Measurements from ENCODE around the gene INKA2.

DNA sequence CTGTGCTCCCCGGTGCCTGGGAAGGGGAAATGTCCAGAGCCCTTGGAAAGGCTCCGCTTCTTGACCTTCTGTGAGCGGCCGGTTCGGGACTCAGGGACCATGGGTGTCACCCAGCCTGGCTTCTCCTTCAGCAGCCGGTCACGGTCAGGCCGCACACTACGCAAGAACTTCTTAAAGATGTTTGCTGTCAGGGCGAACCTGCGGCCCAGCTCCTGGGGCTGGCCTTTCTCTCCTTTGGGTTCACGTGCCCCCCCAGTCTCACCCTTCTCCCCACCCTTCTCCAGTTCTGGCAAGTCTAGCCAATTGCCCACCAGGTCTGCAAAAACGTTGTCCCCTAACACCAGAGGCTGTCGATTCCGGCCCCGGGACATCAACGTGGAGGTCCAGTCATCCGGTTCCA is 12.1 kb downstream of the INKA2 start:
- TF ChIP-seq, protein P1, sequence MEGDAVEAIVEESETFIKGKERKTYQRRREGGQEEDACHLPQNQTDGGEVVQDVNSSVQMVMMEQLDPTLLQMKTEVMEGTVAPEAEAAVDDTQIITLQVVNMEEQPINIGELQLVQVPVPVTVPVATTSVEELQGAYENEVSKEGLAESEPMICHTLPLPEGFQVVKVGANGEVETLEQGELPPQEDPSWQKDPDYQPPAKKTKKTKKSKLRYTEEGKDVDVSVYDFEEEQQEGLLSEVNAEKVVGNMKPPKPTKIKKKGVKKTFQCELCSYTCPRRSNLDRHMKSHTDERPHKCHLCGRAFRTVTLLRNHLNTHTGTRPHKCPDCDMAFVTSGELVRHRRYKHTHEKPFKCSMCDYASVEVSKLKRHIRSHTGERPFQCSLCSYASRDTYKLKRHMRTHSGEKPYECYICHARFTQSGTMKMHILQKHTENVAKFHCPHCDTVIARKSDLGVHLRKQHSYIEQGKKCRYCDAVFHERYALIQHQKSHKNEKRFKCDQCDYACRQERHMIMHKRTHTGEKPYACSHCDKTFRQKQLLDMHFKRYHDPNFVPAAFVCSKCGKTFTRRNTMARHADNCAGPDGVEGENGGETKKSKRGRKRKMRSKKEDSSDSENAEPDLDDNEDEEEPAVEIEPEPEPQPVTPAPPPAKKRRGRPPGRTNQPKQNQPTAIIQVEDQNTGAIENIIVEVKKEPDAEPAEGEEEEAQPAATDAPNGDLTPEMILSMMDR (IDR thresholded peaks at IDR 0.05), result no peak
- TF ChIP-seq, protein P2, sequence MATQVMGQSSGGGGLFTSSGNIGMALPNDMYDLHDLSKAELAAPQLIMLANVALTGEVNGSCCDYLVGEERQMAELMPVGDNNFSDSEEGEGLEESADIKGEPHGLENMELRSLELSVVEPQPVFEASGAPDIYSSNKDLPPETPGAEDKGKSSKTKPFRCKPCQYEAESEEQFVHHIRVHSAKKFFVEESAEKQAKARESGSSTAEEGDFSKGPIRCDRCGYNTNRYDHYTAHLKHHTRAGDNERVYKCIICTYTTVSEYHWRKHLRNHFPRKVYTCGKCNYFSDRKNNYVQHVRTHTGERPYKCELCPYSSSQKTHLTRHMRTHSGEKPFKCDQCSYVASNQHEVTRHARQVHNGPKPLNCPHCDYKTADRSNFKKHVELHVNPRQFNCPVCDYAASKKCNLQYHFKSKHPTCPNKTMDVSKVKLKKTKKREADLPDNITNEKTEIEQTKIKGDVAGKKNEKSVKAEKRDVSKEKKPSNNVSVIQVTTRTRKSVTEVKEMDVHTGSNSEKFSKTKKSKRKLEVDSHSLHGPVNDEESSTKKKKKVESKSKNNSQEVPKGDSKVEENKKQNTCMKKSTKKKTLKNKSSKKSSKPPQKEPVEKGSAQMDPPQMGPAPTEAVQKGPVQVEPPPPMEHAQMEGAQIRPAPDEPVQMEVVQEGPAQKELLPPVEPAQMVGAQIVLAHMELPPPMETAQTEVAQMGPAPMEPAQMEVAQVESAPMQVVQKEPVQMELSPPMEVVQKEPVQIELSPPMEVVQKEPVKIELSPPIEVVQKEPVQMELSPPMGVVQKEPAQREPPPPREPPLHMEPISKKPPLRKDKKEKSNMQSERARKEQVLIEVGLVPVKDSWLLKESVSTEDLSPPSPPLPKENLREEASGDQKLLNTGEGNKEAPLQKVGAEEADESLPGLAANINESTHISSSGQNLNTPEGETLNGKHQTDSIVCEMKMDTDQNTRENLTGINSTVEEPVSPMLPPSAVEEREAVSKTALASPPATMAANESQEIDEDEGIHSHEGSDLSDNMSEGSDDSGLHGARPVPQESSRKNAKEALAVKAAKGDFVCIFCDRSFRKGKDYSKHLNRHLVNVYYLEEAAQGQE (IDR thresholded peaks at IDR 0.05; ENCODE audit: insufficient read depth in 1 of 2, low read depth in 2 of 2, low read length in 1 of 2), result no peak
- TF ChIP-seq POLR2AphosphoS5 (IDR thresholded peaks at IDR 0.05; ENCODE audit: low read depth, low read length), result no peak
- no peak for TF ChIP-seq TCF7L2 (IDR thresholded peaks at IDR 0.05; ENCODE audit: low read depth, low read length)

Data from Panc1 (cell line).